Stimulated activated CD4-positive, alpha-beta T cell treated with anti-CD3 and anti-CD28 coated beads, Interleukin-1b, Interleukin-23, amount 100 ng/mL, for 24 hours (primary cell): Measurements from ENCODE around the gene ANO6.
"Not testable (repeated sequence)": the region's sequence is repeated elsewhere in the genome, so short reads cannot be mapped to it uniquely, and the experiment has no call there.

Experiments used
- DNase-seq, 4 experiments: peaks; one replicate each; pipeline ENCODE4 v3.0.0-alpha.2; 2020; ENCODE audit warnings: low read depth in 4 of 4, low spot score in 1 of 4

The ANO6 gene

DNA sequence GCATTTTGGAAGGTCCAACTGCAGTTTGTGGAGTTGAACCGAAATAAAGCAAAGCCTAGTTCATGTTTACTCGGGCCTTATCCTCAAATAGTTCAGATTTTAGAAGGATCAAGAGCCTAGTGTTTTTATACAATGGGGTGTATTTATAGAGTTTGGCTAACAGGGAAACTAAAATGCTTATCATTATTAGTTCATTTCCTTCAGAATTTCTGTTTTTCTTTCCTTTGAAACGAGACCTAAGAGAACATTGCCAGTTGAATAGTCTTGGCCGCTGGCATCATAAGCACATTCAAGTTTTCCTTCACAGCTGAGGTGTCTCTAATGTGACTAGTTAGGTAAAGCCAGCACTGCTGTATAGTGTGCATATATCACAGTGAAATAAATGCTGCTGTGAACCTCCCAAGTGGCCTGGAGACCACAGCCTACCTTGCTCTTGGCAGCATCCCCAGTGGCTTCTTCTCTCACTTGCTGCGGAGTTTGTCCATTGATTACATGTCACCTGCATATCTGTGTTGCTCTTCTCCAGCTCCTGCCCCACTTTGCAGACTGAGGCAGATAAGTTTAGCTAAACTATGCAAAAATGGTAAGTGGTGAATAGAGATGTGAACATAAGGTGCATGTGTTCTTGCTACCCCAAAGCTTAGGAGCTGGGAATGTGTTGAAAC lies 88.8 kb downstream of the ANO6 start:
- DNase-seq = no peak

DNA sequence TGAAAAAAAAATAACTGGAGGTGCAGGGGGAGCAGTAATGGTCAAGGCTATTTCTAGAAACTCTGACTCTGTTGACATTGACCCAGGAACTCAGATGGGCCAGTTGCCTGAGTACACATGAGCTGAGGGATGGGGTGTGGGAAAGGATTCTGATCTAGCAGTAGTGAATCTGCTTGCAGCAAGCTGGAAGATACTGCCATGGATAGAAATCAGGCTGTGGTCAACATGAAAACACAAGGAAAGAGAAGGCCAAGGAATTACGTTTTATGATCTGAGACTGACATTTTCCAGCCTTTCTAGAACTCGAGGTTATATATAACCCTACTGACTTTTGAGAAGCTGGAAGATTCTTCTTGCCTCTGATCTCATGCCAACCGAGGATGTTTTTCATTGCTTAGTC lies 90.0 kb downstream of the ANO6 start:
- DNase-seq = no peak

DNA sequence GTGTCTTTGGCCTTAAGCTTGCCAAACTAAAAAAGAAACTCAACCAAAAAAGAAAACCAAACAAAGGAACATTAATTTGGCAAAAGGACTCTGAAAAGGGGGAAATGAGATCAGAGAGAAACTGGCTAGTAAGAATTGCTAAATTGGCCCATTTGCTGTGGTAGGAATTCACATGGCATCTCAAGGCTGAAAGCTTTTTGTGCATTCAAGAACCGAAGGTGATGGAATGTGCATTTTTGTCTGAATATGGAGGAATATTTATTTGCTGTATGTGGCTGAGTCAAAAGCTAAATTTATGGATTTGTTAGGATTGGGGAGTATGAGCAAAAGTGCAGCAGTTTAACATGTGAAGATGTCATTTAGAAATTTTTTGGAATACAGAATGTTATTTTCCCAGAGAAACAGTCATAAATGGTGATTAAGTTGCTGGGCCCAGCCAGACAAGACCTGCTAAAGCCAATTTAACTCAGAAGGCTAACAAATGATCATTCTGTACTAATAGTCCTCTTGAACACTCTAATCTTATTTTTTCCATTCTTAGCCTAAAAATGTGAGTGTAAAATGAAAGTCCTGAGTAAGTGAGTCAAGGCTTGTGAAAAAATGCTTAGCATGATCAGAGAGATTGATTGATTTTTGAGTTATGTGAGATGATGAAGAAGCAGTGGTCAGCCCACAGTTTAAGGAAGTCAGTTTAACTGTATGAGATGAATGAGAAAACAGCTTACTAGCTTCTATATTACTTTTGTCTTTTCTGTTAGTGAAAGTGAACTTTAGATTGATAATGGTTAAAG lies 94.1 kb downstream of the ANO6 start:
- DNase-seq = no peak

DNA sequence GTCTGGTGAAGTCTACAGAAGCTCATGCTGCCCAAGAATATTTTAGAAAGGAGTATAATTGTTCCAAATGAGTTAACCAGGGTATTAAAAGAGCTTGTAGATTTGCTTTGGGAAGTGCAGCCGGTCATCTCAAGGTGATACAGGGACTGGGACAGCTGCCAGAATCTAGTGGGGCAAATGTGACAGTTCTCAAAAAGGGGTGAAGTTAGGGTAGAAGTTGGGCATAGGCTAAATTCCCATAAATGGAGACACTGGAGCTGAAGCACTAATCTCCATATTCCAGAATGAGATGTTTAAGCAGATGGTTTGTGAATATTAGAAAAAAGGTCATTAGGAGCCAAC lies 94.7 kb downstream of the ANO6 start:
- no peak for DNase-seq

DNA sequence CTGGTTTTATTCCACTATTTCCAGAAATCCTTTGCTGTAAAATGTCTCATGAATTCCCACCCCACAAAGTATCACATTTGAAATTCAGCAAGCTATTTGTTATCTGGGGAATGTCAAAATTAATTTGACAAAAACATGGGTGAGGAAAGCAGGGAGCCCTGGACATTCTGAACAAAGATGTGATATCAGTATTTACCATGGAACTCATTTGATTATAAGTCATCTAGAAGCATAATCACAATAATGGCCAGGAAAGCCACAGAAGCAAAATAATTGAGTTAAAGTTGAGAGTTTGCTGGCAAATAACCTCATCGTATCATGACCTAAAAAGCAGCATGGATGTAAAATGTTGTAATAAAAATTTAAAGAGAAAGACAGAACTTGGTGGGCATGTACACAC lies 96.1 kb downstream of the ANO6 start:
- DNase-seq = no peak

DNA sequence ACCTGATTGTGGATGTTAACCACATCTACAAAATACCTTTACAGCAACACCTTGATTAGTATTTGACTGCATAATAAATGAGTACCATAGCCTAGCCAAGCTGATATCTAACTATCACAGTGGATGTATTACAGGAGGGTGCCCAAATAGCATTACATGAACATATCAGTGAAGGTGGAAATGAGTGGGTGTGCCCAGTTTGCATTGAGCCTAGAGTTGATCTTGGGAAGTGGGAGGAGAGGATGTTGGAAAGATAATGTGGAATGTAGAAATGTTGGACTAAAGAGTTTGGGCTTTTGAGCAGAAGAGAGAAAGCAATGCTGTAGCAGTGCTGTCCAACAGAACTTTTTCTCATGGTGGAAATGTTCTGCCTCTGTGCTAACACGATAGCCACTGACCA lies 98.9 kb downstream of the ANO6 start:
- DNase-seq = no peak

DNA sequence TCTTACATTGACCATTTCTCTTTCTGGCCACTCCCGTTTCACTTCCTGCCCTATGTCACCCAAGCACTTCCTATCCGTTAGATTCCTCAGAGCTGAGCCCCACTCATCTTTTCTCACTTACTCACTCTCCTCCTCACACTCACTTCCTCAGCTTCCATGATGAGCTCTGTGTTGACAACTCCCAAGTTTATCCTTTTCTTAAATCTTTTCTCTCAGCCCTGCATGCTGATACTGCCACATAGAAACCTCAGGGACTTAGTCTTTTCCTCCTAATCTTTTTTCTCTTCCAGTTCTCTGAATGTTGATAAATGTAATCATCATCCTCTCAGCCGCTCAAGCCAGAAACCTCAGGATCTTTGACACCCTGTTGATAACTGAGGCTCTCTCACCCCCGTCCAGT lies 99.6 kb downstream of the ANO6 start:
- DNase-seq = no peak

DNA sequence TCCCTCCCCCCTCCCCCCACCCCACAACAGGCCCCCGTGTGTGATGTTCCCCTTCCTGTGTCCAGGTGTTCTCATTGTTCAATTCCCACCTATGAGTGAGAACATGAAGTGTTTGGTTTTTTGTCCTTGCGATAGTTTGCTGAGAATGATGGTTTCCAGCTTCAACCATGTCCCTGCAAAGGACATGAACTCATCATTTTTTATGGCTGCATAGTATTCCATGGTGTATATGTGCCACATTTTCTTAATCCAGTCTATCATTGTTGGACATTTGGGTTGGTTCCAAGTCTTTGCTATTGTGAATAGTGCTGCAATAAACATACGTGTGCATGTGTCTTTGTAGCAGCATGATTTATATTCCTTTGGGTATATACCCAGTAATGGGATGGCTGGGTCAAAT lies 101.4 kb downstream of the ANO6 start:
- not testable (repeated sequence) for DNase-seq

DNA sequence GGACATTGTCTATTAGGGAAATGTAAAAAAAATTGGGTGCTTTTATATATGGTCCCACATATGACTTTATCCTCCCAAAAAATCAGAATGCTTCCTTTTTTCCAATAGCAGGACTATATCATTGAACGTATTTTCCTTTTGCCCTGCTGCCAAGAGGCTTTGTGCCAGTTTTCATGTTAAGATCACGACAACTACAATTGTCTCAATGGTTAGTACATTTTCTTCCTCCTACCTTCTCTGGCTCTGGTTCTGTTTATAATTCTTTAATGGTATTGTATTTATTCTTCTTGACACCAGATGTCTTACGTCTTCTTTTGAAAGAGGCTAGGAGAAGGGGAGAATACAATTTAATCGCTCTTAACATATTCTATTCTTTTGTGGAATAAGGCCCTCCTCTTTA lies 106.9 kb downstream of the ANO6 start:
- DNase-seq = no peak

DNA sequence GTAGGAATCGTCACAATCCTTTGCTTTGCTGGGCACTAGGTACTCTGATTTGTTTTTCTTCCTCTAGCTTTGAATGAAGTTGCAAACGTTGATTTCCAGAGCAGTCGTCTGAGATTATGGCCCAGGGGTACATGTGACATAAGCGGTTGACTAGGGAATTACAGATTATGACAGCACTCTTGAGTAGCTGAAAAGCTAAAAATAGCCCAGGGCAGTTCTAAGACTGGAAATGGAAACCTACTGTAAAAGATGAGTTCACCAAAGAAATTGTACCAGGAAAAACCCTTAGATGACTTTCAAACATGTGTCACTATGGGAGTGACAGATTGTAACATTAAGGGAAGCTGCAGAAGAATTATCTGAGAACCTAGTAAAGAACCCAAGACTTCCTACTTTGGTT lies 108.5 kb downstream of the ANO6 start:
- no peak for DNase-seq

DNA sequence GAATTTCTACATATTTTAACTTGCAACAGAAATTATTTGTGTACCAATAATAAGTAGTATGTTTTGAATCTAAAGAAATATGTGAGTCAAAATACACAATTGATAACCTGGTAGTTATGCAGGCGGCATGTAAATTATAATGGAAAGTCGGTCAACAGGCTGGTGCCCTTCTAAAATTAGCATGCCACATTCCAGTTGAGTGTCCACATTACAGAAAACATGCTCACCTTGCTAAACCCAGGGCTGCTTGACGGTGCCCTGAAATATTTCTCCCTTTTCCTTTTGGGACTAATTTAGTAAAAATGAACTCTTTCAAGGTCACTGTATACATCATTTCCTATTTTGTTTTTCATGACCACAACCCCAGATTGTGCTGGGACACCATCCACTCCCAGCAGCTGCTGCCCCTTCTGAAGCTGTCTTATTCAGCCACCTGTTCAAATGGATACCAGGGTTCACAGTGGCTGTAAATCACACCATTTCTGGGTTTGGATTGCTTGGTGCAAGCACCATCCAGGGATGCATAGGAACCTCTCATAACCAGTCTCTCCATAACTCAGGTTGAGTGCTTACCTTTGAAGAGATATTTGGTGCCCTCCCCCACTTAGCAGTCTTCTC lies 110.6 kb downstream of the ANO6 start:
- no peak for DNase-seq

DNA sequence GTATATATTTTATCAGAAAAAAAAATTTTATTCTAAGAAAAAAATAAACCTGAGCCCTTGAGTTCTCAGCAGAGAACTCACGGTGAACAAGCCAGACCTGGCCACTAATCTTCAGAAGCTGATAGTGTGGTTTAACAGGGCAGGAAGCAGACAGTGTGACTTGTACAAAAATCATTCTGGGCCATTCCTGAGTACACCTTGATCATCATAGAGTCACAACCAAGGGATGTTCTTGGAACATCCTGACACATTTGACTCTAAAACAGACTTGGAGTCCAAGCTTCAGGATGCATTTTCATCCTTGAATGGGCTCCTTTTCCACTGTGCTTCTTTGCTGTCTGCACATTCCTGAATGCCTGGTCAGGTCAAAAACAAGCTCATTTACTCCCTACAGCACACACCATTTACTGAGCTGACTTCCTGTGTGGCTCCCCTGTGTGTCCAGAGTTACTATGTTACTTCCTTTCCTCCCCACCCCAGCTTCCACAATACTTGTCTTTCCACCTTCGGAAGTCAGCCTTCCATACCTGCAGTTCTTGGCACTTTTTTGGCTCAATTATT lies 112.0 kb downstream of the ANO6 start:
- no peak for DNase-seq

DNA sequence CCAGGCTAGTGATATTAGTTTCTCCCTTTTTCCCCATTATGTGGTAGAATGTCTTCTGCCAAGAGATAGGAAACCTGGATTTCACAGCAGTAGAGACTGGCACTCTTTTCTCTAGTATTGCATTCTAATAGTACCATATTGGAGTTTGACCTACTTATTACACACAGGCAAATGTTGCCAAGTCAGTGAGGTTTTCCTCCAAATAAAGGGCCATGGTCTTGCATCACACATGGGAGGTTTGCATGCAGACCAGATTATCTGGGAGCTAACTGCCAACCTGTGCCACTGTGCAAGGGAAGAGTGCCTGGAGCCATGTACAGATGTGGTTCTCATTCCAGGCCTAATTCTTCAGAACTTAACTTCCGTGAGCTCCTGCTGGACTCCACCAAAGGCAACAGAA lies 113.3 kb downstream of the ANO6 start:
- DNase-seq = no peak

DNA sequence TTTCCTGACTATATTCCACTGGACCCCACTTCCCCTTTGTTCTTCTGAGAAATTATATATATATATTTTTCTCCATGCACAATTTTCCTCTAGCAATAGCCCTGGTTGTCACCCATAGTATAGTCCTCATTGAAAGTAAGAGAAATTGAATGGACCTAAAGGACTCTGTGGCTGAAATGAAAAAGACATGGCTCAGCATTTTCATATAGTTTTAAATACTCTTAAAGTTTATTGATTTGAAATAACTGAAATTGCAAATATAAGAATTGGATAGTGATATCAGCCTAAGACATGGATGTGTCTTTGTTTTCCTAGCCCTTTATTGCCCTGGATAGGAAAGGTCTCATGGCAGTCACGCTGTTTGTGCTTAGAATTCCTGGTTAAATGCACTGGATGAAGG lies 113.8 kb downstream of the ANO6 start:
- DNase-seq = no peak

DNA sequence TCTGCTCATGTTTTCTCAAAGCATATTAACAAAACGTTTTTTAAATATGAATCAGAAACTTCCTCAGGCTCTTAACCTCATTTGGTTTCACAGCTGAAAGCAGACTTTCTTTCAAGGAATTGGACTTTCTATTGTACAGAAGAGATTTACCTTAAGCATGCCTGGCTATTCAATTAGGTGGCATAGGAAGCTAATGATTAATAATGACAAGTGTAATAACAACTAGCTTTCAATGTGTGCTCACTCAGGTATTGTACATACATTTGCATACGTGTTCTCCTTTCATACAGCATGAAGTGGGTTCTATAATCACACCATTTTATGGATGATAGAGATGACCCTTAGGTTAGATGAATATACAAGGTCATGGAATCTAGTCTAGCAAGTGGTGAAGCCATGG lies 115.7 kb downstream of the ANO6 start:
- DNase-seq = no peak

DNA sequence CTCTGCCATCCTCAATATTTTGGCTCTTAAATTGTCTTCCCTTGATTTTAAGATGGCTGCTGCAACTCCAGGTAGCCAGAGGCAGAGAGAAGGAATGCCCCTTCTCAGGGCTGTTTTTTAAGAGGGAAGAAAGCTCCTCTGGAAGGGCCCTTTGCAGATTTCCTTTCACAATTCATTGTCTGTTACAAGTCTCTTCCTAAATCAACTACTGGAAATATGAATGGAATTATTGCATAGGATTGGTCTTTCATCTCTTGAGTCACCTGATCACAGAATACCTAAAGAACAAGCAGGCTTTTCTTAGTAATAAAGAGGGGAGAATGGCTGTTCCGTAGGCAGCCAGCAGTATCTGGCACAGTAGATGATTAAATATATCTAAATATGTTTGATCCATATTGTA lies 118.5 kb downstream of the ANO6 start:
- no peak for DNase-seq

DNA sequence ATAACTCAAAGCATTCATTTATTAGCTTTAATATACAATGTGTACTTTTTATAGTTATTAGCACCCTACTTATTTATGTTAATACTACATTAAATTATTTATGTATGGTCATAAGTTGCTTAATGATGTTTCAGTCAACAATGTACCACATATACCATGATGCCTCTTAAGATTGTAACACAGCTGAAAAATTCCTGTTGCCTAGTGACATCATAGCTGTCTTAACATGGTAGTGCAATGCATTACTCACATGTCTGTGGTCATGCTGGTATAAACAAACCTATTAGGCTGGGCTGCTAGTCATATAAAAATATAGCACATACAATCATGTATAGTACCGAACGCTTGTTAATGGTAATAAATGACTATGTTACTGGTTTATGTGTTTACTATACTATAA lies 120.4 kb downstream of the ANO6 start:
- no peak for DNase-seq

DNA sequence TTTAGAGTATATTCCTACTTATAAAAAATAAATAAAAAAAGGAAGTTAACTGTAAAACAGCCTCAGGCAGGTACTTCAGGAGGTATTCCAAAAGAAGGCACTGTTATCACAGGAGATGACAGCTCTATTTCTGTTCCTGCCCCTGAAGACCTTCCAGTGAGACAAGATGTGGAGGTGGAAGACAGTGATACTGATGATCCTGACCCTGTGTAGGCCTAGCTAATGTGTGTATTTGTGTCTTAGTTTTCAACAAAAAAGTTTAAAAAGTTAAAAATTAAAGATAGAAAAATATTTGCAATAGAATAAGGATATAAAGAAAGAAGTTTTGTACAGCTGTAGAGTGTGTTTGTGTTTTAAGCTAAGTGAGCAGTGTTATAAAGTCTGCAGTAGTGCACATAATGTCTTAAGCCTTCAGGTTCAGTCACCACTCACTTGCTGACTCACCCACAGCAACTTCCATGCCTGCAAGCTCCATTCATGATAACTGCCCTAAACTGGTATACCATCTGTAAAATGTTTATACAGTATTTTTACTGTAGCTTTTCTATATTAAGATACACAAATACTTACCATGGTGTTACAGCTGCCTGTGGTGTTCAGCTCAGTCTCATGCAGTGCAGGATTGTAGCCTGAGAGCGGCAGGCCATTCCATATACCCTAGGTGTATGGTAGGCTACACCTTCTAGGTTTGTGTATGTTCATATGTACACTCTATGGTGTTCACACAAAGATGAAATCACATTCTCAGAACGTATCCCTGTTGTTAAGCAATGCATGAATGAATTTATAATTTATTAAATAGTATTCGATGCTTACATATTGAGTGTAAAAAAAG lies 121.1 kb downstream of the ANO6 start:
- DNase-seq = no peak

DNA sequence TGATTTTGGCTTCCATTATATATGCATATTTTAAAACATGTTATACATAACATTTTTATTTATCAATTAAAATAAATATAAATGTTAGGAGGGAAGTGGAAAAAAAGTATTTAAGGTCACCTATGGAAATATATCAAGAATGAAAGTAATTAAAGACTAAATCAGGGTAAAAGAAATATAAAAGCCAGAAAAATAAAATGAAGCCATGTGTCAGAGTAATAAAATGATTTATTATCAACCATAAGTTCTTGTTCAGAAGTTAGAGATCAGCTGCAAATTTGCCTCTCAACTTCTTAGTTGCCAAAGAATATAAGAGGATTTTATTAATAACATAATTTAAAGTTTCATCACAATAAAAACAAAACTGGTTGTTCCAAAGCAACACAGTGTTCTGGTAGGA lies 121.9 kb downstream of the ANO6 start:
- no peak for DNase-seq

DNA sequence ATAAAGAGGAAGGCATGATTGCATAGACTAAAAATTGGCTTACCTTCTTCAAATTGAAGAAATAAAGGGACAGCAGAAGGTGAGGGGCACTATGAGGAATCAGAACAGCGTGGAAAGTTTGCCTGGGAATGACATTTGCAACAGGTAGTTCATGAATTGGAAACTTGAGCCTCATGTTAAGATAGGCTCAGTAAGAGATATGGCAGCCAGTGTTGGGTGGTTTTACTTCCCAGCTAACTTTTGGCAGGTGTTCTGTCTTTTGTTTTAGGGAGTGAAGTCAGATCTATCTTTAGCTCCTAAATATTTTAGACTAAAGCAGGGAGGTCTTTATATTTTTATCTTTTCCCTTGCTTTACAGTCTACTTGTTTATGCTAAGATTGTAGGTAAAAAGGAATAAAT lies 122.4 kb downstream of the ANO6 start:
- DNase-seq = no peak

DNA sequence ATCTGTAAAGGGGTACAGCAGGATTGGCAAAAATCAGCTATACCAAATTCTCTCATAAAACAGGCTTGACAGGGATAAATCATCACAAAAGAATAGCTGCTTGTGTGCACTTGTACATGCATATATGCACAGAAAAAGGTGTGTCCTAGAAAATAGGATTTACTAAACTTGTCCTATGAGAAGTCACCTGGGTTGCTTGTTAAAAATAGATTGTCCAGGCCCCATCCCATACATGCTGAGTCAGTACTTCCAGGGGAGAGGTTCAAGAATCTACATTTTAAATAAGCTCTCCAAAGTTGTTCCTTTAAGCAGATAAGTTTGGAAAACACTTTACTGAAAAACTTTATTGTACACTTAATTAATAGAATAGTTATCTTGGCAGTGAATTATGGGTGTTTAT lies 123.1 kb downstream of the ANO6 start:
- no peak for DNase-seq

DNA sequence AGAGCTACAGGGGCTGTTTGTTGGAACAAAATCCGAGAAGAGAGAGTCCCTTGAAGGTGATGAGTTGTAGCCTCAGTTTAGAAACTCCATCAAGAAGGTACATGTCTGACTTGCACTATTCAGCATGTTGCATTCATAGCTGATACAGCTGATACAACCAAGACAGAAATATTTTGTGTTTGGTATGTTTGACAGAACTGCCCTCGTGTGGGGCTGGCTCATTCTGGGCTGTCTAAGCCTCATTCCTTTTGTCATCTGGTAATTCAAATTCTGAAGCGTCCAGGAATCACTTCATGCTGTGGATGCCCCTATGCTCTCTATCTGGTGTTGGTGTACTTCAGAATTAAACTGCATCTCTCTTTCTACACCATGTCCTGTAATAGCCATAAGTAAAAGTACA lies 126.3 kb downstream of the ANO6 start:
- DNase-seq = no peak
